HG03469 (cell line): ENCODE data around the gene AGRN.
"Not testable (repeated sequence)": the region's sequence is repeated elsewhere in the genome, so short reads cannot be mapped to it uniquely, and the experiment has no call there.

Experiments used
- ATAC-seq: cut with Tn5 transposase; IDR thresholded peaks from one replicate; pipeline ENCODE4 v1.9.1; 2021; ENCODE audit warnings: mild to moderate bottlenecking, moderate library complexity, moderate number of reproducible peaks; ENCODE audit not compliant: unreplicated experiment

AGRN gene

DNA sequence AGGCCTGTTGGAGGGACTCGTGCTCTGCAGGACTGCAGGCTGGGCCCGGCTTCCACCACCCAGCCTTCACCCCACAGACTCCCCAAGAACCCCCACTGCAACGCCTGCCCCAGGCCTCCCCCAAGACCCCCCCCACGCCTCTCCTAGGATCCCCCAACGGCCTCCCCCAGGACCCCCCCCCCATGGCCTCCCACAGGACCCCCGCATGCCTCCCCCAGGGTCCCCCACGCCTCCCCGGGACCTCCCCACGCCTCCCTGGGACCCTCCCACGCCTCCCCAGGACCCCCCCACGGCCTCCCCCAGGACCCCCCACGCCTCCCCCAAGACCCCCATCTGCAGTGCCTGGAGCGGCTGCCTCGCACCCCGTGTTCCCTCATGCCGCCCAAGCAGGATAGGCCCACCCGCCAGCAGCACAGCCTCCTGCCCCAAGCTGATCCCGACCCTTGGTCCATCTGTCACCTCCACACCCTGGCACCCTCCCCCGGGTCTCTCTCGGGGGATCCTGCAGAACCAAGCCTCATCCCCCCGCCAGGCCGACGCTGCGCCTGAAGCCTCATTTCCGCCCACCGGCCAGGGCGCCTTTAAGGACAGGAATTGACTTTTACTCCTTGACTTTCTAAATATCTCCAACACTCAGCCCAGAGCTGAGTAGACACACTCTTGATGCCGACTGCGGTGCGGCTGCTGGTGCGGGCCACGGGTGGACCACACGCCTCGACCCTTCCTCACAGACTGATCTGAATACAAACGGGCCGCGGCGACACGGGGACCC is 68.3 kb downstream of the AGRN start:
- ATAC-seq, result no peak

DNA sequence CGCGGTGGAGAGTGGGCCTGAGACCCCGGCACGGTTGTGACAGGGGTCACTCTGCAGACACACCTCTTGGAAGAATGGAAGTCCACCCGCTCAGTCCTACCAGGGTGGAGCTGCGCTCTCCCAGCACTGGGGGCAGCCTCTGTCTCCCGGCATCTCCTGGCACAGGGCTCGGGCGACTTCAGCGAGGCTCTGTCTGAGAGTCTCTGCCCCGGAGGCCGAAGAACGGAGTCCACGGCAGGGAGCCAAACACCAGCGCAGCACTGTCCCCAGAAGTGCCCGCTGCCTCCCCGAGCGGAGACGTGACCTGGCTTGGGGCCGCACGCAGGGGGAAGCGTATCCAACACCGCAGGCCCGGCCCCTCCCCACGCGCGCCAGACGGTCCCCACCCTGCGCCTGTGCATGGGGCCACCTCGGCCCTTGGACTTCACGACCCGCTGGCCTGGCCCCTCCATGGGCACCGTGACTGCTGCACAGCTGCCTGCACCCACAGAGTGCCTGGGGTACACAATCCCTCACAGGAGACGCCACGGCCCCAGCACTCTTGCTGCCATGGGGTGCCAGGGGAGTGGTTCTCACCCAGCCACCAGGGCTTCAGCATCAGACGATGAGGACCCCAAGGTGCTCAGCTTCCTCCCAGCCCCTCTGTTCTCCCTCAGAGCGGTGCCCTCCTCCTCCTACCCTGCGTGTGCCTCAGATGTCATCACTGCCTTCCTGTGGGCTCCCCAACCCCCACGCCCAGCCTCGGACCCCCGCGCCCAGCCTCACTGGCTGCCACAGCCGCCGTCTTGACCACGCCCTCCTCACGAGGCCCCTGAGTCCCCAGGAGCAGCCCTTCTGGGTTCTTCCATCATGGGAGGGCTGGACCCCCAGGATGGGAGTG is 69.1 kb downstream of the AGRN start:
- ATAC-seq, result no peak

DNA sequence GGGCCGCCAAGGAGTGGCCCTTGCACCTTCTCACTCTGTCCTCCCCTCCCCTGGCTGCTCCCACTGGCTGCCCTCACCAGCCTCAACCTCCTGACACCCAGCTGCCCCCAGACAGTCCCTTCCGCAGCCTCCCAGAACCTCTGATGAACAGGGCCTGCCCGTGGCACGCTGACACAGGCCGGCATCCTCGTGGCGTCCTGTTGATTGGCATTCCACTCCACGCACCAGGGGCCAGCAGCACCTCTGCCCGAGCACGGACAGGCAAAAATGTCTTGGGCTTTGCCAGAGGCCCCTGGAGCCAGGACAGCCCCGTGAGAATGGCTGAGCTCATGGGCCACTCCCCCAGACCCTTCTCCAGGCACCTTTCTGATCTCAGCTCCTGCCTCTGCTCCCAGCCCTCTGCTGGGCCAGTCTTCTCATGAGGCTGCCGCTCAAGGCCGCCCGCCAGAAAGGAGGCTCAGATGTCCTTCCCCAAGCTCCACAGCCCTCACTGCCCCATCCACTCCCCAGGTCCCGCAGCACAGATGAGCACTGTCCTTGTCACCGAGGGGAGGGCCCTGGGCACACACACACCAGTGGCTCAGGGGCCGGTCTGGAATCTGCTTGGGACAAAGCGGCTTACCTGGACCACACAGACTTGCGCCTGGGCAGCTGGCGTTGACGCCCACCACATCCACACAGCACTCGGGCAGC is 70.0 kb downstream of the AGRN start:
- no peak for ATAC-seq

DNA sequence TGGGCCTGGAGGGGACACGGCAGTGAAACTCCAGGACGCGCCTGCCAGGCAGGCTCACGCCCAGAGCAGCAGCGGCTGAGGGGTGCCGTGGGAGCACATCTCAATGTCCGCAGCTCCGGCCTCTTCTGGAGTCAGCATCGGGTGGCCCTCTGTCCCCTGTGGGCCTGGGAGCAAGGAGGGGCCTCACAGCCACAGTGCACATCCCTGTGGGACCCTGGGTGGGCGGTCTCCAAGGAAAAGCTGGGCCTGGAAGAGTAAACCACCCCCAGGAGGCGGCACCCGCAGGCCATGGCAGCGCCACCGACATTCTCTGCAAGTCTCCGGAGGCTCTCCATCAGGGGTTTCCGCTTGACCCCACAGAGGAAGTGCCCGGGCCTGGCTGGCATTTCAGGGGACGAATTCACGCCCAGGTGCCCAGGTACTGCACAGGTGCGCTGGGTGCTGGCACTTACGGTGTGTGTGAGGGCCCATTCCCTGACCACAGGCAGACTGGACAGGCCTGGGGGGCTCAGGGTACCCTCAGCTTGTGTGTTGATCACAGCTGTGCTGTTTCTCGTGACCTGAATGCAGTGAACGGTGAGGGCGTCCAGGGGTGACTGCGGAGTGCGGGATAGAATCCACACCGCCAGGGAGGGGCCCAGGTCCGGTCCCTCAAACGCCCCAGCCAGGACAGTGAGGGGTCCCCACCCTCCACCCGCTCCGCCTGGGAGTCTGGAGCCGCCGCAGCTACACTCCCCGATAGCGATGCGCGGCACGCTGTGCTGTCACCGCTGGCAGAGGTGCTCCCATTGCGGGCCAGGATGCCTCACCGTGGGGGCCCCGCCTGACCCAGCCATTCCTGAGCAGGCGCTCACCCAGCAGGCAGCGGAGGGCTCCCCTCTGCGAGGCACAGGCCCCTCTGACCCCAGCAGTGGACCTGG is 70.8 kb downstream of the AGRN start:
- ATAC-seq, result no peak

DNA sequence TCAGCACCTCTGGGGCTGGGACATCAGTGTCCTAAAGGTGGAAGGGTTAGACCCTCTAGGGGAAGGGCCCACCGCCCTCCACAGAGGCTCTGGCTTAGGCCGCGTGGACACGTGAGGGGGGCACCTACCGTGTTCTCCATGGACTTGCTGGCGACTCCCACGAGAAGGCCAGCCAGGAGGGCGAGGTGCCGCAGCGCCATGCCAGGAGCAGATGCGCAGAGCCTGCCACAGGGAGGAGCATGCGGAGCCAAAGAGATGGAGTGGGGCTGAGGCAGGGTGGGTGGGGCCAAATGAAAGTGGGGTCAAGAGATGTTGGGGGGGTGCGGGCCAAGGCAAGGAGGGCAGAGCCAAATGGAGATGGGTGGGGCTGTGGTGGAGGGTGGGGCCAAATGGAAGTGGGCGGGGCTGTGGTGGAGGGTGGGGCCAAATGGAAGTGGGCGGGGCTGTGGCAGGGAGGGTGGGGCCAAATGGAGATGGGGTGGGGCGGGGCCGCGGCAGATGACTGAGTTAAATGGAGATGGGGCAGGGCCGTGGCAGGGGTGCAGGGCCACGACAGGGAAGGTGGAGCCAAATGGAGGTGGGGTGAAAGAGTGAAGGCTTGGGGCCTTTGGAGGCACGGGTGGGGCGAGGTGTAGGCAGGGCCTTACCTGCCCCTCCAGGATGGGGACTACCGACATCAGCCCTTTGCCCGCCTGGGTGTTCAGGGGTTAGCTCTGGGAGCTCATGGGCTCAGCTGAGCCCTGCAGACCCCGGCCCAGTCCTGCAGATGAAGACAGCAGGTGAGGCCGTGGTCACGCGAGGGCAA is 71.6 kb downstream of the AGRN start:
- no peak for ATAC-seq

DNA sequence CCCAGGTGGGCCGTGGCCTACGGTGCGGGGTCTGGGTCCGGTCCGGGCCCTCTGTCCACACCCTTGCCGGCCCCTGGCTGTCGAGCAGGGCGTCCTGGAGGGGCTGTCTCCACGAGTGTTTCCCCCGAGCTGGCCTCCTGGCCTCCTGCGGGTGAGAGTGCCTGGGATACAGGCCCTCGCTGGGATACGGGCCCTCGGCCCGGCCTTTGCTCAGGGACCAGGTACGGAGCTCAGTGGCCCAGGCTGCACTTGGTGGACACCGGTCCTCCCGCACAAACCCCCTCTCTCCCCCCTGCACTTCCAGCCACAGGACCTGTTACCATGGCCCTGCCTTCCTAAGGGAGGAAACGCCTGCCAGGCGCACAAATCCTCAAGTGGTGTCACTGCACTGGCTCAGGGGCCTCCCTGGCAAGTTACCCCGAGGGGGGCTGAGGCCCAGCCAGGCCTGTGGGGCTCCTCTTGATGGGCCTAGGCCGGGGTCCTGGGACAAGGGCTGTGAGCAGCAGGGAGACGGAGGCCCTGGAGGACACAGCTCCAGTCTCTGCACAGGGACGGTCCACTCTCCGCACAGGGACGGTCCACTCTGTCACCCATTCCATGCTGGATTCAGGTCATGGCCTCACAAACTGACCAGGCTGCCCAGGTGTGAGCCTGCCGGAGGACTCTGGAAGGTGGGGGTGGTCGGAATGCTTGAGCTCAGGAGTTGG is 72.4 kb downstream of the AGRN start:
- no peak for ATAC-seq

DNA sequence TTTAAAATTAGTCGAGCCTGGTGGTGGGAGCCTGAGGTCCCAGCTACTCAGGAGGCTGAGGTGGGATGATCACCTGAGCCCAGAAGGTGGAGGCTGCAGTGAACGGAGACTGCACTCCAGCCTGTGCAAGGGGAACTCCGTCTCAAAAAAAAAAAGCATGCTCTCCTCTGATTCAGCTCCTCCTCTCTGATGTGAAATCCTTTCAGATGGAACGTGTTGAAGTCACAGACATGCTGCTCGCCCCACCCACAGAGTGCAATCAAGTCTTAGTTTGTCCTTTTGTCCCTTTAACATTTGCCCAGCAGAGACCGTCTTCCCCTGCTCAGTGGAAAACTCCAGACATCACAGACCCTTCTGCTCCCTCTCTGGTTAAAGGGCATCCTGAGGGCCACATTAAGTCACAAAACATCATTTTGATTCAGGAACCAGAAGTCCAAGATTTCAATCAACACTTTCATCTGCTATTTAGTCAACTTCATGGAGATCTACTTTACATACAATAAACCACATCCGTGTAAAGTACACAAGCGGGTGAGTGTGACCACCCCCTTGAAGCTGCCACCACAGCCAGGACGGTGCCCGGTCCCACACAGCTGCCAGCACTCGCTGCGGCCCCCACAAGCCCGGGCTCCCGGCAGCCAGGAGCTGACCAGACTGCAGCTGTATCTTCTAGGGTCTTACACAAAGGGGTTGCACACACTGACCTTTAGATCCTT is 73.1 kb downstream of the AGRN start:
- ATAC-seq, result no peak

DNA sequence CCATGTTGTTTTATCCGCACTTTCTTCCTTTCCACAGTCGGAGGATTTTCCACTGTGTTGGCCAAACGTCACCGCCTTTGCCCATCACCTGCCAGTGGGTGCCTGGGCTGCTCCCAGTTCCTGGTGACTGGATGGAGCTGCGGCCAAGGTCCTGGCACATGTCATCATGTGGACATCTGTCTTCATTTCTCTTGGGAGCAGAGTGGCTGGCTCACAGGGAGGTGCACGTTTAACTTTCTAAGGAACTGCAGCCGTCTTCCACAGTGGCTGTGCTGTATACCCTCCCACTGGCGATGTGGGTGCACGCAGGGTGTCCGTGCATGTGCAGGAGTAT is 73.7 kb downstream of the AGRN start:
- no peak for ATAC-seq

DNA sequence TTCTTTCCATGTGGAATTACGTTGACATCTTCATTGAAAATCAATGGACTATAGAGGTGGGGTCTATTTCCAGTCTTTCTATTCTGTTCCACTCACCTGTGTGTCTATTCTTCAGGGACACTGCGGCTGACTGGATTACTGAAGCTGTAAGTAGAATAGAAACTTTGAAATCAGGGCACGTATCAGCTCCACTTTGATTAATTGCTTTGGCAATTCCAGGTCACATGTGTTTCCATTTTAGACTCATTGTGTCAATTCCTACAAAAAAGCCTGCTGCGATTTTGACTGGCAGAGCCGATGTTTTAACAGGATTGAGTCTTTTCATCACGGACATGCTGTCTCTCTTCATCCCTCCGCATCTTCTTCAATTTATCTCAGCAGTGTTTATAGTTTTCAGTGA is 75.1 kb downstream of the AGRN start:
- no peak for ATAC-seq

DNA sequence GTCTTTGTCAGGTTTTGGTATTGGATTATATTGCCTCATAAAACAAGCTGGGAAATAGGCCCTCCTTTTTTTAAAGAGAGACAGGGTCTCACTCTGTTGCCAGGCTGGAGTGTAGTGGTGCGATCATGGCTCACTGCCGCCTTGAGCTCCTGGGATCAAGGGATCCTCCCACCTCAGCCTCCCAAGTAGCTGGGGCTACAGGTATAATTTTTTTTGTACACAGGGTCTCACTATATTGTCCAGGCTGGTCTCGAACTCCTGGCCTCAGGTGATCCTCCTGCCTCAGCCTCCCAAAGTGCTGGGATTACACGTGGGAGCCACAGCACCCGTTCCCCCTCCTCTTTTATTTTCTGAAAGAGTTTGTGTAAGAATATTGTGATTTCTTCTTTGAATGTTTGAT is 76.2 kb downstream of the AGRN start:
- not testable (repeated sequence) for ATAC-seq

DNA sequence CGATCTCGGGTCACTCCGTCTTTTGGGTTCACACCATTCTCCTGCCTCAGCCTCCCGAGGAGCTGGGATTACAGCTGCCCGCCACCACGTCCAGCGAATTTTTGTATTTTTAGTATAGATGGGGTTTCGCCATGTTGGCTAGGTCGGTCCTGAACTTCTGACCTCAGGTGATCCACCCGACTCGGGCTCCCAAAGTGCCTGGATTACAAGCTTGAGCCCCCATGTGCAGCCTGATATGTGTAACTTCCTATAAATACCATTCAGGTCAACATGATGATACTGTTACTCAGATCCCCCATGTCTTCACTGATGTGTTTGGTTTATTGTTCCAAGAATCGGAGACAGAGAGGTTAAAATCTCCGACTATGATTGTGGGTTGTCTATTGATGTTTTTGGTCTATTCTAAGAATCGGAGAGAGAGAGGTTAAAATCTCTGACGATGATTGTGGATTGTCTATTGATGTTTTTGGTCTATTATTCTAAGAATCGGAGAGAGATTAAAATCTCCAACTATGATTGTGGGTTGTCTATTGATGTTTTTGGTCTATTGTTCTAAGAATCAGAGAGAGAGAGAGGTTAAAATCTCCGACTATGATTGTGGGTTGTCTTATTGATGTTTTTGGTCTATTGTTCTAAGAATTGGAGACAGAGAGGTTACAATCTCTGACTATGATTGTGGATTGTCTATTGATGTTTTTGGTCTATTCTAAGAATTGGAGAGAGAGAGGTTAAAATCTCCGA is 78.9 kb downstream of the AGRN start:
- ATAC-seq, result no peak

DNA sequence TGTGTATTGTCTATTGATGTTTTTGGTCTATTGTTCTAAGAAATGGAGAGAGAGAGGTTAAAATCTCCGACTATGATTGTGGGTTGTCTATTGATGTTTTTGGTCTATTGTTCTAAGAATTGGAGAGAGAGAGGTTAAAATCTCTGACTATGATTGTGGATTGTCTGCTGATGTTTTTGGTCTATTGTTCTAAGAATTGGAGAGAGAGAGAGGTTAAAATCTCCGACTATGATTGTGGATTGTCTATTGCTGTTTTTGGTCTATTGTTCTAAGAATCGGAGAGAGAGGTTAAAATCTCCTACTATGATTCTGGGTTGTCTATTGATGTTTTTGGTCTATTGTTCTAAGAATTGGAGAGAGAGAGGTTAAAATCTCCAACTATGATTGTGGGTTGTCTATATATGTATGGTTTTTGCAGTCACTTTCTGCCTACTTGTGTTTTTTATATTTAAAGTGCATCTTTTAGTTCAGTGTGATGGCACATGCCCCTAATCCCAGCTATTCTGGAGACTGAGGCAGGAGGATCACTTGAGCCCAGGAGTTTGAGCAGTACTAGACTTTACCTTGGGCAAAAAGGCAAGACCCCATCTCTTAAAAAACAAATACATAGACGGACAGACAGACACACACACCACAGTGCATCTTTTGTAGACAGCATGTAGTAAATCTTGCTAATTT is 79.7 kb downstream of the AGRN start:
- ATAC-seq, result no peak

DNA sequence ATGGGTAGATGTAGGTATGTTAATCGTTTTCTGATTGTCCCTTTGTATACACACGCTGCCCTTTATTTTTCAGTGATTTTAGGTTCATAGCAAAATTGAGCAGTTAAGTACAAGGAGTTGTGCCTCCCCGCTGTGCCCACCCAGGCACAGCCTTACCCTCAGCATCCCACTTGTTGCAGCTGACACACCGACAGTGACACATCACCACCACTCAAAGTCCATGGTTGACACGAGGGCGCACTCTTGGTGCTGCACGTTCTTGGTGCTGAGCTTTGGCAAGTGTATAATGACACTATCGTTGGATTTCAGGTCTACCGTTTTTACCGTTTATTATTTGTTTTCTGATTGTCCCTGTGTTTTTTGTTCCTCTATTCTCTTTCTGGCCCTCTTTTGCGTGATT is 80.4 kb downstream of the AGRN start:
- no peak for ATAC-seq

DNA sequence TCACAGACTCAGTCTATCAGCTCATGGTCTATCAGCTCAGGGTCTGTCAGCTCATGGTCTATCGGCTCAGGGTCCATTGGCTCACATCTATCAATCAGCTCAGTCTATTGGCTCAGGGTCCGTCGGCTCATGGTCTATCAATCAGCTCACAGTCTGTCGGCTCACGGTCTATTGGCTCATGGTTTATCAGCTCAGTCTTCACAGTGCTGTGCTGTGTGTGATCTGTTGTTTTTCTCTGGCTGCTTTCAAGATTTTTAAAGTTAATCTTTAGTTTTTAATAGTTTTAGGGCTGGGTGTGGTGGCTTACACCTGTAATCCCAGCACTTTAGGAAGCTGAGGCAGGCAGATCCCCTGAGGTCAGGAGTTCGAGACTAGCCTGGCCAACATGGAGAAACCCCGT is 81.6 kb downstream of the AGRN start:
- ATAC-seq, result no peak

DNA sequence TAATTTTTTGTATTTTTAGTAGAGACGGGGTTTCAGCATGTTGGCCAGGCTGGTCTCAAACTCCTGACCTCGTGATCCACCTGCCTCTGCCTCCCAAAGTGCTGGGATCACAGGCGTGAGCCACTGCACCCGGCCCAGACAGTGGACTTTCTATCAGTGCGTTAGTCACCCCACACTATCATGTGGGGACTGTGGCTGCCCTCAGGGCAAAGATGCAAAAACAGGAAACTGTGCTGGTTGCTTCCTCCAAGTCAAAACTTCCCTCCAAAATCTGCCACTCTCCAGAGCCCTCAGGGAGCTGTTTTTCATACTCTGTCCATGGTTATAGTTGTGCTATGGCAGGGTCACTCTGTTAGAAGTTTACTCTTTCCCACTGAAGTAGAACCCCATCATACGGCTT is 84.2 kb downstream of the AGRN start:
- ATAC-seq, result not testable (repeated sequence)
